NCI-H82 (cell line): ENCODE measurements around the gene LLGL2.
A peak's percentile ranks its signal among the peaks of the same experiment; 100 is the strongest.
"Not testable (repeated sequence)": the region's sequence is repeated elsewhere in the genome, so short reads cannot be mapped to it uniquely, and the experiment has no call there.

Experiments used
- DNase-seq: peaks from one replicate; lab custom pipeline; 2025; lab: John Stamatoyannopoulos, UW

The LLGL2 gene, protein sequence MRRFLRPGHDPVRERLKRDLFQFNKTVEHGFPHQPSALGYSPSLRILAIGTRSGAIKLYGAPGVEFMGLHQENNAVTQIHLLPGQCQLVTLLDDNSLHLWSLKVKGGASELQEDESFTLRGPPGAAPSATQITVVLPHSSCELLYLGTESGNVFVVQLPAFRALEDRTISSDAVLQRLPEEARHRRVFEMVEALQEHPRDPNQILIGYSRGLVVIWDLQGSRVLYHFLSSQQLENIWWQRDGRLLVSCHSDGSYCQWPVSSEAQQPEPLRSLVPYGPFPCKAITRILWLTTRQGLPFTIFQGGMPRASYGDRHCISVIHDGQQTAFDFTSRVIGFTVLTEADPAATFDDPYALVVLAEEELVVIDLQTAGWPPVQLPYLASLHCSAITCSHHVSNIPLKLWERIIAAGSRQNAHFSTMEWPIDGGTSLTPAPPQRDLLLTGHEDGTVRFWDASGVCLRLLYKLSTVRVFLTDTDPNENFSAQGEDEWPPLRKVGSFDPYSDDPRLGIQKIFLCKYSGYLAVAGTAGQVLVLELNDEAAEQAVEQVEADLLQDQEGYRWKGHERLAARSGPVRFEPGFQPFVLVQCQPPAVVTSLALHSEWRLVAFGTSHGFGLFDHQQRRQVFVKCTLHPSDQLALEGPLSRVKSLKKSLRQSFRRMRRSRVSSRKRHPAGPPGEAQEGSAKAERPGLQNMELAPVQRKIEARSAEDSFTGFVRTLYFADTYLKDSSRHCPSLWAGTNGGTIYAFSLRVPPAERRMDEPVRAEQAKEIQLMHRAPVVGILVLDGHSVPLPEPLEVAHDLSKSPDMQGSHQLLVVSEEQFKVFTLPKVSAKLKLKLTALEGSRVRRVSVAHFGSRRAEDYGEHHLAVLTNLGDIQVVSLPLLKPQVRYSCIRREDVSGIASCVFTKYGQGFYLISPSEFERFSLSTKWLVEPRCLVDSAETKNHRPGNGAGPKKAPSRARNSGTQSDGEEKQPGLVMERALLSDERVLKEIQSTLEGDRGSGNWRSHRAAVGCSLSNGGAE

GRCh38 chr17:75524970-75525805, at the start of gene LLGL2:
TSS of gene LLGL2 (plus strand) at chr17:75525697. CDS start at chr17:75543427, 17,730 bp downstream.
- DNase-seq = peak; percentile 92

DNA sequence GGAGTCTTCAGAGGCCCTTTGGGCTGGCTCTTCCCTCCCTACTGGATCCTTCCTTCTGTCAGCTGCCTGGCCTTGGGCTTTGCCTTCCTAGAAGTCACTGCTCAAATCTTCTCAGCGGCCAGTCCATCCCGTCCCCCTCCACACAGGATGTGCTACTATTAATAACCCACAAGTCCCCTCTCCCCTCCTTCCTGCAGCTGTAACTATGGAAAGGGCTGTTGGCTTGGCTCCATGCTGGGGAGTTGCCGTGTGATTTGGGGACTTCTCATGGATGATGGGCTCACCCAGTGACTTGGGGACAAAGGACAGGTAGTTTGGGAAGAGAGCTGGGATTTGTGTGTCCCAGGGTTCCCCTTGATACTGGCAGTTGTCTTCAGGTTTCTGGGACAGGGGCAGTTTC, 49.6 kb upstream of the LLGL2 start:
- DNase-seq = no peak

DNA sequence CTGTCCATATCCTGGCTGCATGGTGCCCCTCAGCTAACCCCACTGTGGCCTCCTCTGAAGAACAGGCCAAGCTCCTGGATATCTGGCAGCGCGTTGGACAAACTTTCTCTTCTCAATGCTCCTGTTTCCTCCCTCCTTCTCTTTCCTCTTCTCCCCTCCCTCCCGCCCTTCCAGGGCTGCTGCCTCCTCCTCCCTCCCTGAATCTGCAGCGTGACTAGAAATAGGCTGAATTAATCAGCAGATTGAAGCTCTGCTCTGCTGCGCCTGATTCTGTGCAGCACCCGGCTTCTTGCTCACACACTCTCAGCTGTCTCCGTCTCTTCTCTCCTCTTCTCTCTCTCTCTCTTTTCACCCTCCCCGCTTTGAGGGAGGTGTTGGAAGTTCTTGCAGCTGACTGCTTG, 49.2 kb upstream of the LLGL2 start:
- no peak for DNase-seq

GRCh38 chr17:75476752-75477489, 48.6 kb upstream of the LLGL2 start:
- no peak for DNase-seq

GRCh38 chr17:75477490-75477862, 48.0 kb upstream of the LLGL2 start:
- DNase-seq = not testable (repeated sequence)

- DNase-seq = no peak
Observed at GRCh38 chr17:75478508-75478907, 47.0 kb upstream of the LLGL2 start.

DNA sequence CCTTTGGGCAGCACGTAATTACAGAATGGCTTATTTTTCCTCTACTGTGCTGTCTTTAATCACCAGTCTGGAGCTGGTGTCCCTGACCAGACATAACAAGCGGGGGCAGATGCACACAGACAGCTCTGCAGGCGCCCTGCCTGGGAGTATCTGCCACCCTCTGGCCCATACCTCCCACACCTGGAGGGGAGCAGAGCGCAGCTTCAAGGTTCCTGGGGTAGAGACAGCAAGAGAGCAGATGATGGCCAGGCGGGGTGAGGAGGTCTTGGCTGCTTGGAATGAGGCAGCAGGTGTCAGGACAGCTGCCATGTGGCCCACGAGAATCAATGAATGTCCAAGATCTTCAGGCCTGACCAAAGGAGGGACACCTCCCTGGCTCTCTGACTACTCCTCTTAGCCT, 45.2 kb upstream of the LLGL2 start:
- peak; percentile 31 for DNase-seq

DNA sequence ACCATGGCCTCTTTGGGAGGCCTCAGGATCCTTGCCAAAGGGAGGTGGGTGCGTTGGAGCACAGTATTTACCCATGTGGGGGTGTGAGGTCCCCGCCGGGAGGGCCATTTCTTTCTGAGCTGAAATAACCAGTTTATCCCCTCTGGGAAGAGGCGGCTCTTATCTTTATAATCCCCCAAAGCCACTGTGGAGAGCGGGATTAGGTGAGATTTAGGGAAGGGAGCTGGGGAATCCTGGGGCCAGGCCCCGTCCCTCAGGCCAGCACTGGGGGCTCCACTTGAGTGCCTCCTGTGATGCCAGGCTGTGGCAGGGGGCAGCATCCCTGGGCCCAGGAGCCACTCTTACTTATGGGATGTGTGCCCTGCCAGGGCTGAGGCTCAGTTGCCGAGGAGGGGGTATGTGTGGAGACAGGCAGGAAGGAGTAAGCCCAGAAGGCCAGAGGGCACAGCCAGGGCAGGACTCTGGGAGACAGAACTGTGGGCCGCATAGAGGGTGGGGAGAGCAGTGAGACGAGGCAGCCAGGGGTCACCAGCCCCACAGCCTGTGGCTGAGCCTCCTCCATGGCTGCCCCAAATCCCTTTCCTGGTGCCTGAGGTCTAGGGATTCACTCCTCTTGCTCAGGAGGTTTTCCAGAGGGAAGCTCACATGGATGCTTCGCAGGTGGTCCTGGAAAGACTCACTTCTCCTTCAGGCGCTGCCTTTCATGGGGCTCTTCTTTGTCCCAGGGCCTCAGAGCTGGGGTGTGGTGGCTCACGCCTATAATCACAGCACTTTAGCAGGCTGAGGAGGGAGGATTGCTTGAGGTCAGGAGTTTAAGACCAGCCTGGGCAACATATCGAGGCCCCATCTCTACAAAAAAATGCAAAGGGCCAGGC, 44.1 kb upstream of the LLGL2 start:
- DNase-seq = peak; percentile 95

DNA sequence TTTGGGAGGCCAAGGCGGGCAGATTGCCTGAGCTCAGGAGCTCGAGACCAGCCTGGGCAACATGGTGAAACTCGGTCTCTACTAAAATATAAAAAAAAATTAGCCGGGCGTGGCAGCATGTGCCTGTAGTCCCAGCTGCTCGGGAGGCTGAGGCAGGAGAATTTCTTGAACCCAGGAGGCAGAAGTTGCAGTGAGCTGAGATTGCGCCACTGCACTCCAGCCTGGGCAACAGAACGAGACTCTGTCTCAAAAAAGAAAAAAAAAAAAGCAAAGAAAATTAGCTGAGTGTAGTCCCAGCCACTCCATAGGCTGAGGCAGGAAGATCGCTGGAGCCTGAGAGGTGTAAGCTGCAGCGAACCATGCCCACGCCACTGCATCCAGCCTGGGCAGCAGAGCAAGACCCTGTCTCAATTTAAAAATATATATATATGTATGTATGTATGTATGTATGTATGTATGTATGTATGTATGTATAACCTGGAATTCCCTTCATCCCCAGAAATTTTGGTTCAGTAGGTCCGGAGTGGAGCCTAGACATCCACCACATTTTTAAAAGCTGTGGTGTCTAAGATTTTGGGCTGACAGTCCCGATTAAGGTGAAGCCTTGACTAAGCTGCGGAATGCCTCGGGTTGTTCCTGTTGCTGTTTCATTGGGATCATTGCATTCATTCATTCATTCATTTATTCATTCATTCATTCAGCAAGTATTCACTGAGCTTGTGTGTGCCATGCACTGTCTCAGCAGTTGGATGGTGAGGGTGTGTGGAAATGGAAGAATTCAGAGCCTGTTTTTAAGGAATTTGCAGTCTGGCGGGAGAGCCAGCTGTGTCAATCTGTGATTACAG, 43.2 kb upstream of the LLGL2 start:
- DNase-seq = no peak

GRCh38 chr17:75485688-75486087, 39.8 kb upstream of the LLGL2 start:
- no peak for DNase-seq

DNA sequence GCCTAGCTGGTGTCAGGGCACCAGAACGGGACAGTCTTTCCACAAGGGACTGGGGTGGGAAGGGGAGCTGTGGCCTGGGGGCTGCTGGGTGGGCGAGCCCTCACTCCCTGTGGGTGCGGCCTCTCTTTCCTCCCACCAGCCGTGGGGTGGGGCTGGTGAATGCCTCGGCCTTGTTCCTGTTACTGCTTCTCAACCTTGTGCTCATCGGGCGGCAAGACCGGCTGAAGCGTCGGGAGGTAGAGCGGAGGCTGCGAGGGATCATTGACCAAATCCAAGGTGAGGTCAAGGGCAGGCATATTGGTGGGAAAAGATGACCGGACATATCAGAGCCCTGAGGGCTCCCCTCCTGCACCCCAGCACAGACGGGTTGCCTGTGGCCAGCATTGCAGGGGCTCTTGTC, 39.3 kb upstream of the LLGL2 start:
- no peak for DNase-seq

DNA sequence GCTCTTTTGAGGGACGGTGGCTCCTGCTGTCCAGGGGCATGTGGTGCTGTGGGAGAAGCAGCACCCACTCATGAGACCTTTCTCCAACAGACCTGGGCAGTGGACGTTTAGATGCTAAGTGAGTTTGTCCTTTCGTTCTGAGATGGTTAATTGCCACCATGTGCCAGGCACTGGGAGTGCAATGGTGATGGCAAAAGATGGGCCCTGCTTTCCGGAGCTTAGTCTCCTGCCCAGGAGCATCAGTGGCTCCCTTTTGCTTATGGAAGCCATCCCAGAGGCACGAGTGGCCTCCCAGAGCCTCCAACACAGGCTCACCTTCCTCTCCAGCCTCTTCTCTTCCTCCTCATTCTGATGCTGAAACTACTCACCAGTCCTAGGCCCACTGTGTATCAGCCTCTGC, 38.5 kb upstream of the LLGL2 start:
- no peak for DNase-seq

- DNase-seq = no peak
Observed at GRCh38 chr17:75487351-75488070, 38.0 kb upstream of the LLGL2 start.

- DNase-seq = no peak
Observed at GRCh38 chr17:75488693-75489510, 36.6 kb upstream of the LLGL2 start.

GRCh38 chr17:75489511-75489955, 36.0 kb upstream of the LLGL2 start:
- no peak for DNase-seq

DNA sequence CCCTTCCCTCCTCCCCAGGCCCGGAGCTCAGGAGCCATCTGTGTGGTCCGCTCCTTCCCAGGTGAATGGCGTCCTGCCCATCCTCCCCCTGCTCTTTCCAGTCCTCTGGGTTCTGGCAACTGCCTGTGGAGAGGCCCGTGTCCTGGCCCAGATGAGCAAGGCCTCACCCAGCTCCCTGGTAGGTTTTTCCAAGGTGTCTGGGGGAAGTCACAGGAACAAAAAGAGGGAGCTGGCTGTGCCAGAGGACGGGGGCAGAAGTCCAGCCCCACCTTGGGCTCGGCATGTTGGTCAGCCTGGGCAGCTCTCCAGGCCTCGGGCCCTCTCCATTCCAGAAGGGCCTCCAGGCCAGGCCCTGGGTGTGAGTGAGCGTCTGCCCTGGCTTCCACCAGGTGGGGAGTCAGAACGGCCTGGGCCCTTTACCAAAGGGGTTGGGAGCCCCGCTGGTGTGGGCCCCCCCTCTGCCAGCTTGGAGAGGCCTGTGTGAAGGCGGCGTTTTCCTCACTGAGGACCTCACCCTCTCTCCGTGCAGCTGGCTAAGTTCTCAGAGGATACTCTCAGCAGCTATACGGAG, 35.2 kb upstream of the LLGL2 start:
- DNase-seq = no peak

DNA sequence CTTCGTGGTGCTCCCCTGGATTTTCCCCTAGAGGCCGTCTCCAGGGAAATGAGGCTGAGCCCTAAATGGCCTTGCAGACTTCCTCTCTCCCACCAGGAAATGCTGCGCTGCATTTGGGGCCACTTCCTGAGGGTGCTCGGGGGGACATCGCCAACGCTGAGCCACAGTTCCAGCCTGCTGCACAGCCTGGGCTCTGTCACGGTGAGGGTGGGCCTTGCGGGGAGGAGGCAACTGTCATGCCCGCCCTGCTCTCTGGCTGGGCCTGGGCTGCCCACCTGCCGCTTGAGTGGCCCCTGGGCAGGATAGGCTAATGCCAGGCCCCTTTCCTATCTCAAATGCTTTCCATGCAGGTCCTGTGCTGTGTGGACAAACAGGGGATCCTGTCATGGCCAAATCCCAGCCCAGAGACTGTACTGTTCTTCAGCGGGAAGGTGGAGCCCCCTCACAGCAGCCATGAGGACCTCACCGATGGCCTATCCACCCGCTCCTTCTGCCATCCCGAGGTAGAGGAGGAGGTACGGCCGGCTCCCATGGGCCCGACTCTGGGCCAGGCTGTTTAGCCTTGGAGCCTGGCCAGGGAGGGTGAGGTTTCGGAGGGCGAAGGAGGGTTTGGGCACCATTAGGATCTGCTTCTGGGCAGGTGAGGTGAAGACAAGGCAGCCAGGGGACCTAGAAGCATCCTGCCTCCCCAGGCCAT, 34.4 kb upstream of the LLGL2 start:
- DNase-seq = no peak
